HUES48 (cell line): ENCODE data around the gene ITPR1.
"Not testable (repeated sequence)": the region's sequence is repeated elsewhere in the genome, so short reads cannot be mapped to it uniquely, and the experiment has no call there.

ENCODE experiments used
- H3K27ac ChIP-seq: one replicate; pipeline ENCODE4 v1.7.0; 2013; ENCODE audit warnings: low read depth, low read length, inconsistent platforms
- H3K27me3 ChIP-seq: 2 replicates; pipeline ENCODE4 v1.6.1; 2013; ENCODE audit warnings: mild to moderate bottlenecking, low read length; ENCODE audit not compliant: control insufficient read depth, insufficient read depth
- H3K36me3 ChIP-seq: 2 replicates; pipeline ENCODE4 v1.6.1; 2013; ENCODE audit warnings: low read length; ENCODE audit not compliant: control insufficient read depth, insufficient read depth
- H3K4me1 ChIP-seq: 2 replicates; pipeline ENCODE4 v1.6.1; 2013; ENCODE audit warnings: mild to moderate bottlenecking, low read length; ENCODE audit not compliant: control insufficient read depth, insufficient read depth
- H3K4me3 ChIP-seq: 2 replicates; pipeline ENCODE4 v1.5.1; 2013; ENCODE audit warnings: mild to moderate bottlenecking, low read depth, low read length
- H3K9ac ChIP-seq: 2 replicates; pipeline ENCODE4 v1.6.1; 2013; ENCODE audit warnings: mild to moderate bottlenecking, low read depth, low read length, moderate library complexity
- H3K9me3 ChIP-seq: 2 replicates; pipeline ENCODE4 v1.6.1; 2013; ENCODE audit warnings: low read length; ENCODE audit not compliant: control insufficient read depth, insufficient read depth

The ITPR1 gene

GRCh38 chr3:4493014-4493940 lies at the start of gene ITPR1:
ITPR1 (plus strand) TSS chr3:4493348; CDS start chr3:4516492, 23,144 bp downstream.
- no peaks in the 10 kb centered on the region for H3K36me3 ChIP-seq
- H3K9me3 ChIP-seq: no peaks in the 10 kb centered on the region
- peak within 1 kb of the TSS; percentile 63 for H3K9ac ChIP-seq
- H3K4me3 ChIP-seq: peak within 1 kb of the TSS; percentile 82
- H3K27me3 ChIP-seq: peaks cover 30% of the 10 kb centered on the region
- peak within 1 kb of the TSS; percentile 86 for H3K27ac ChIP-seq
- 0 out of 2 replicates have a peak, but pooled peaks cover 9% of the 10 kb centered on the region for H3K4me1 ChIP-seq

GRCh38 chr3:4447295-4447999 lies 45.7 kb upstream of the ITPR1 start:
- Histone ChIP-seq H3K27me3 (no peaks in the 10 kb centered on the region), H3K9me3 (no peaks in the 10 kb centered on the region), H3K4me3 (no peak overlapping the region), H3K4me1 (peaks cover 15% of the 10 kb centered on the region), H3K36me3 (peaks cover 4% of the 10 kb centered on the region; the same call in 1 of the 2 replicates), H3K9ac (no peak overlapping the region), H3K27ac (no peak overlapping the region)

- peaks cover 15% of the 10 kb centered on the region for H3K4me1 ChIP-seq
- H3K4me3 ChIP-seq: no peak overlapping the region; the same call in 1 of the 2 replicates
- H3K27me3 ChIP-seq: no peaks in the 10 kb centered on the region
- no peak overlapping the region for H3K9ac ChIP-seq
- H3K9me3 ChIP-seq: no peaks in the 10 kb centered on the region
- H3K36me3 ChIP-seq: peaks cover 4% of the 10 kb centered on the region; the same call in 1 of the 2 replicates
- H3K27ac ChIP-seq: no peak overlapping the region
These were observed 45.0 kb upstream of the ITPR1 start for GRCh38 chr3:4448187-4448586.

GRCh38 chr3:4449043-4449805 lies 43.9 kb upstream of the ITPR1 start:
- Histone ChIP-seq H3K9me3 (no peaks in the 10 kb centered on the region), H3K9ac (no peak overlapping the region), H3K4me3 (no peak overlapping the region), H3K36me3 (peaks cover 4% of the 10 kb centered on the region; the same call in 1 of the 2 replicates), H3K27ac (no peak overlapping the region), H3K4me1 (peaks cover 15% of the 10 kb centered on the region), H3K27me3 (no peaks in the 10 kb centered on the region)

GRCh38 chr3:4454142-4454541 lies 39.0 kb upstream of the ITPR1 start:
- peaks cover 1% of the 10 kb centered on the region; the same call in 1 of the 2 replicates for H3K4me1 ChIP-seq
- no peak overlapping the region for H3K27ac ChIP-seq
- H3K27me3 ChIP-seq: no peaks in the 10 kb centered on the region
- no peak overlapping the region for H3K4me3 ChIP-seq
- no peaks in the 10 kb centered on the region for H3K9me3 ChIP-seq
- H3K36me3 ChIP-seq: peaks cover under 1% of the 10 kb centered on the region; the same call in 1 of the 2 replicates
- no peak overlapping the region for H3K9ac ChIP-seq

- H3K9ac ChIP-seq, H3K4me3 ChIP-seq, H3K4me1 ChIP-seq, H3K36me3 ChIP-seq, H3K27me3 ChIP-seq, H3K9me3 ChIP-seq, H3K27ac ChIP-seq: not testable (repeated sequence)
These were observed 36.4 kb upstream of the ITPR1 start for GRCh38 chr3:4456780-4457179.

GRCh38 chr3:4458961-4459360 lies 34.2 kb upstream of the ITPR1 start:
- Histone ChIP-seq H3K4me3 (no peak overlapping the region), H3K9ac (no peak overlapping the region), H3K9me3 (no peaks in the 10 kb centered on the region)

GRCh38 chr3:4460334-4460733 lies 32.8 kb upstream of the ITPR1 start:
- Histone ChIP-seq H3K27ac (no peak overlapping the region), H3K4me3 (no peak overlapping the region), H3K9me3 (no peaks in the 10 kb centered on the region), H3K9ac (no peak overlapping the region), H3K27me3 (no peaks in the 10 kb centered on the region), H3K36me3 (no peaks in the 10 kb centered on the region), H3K4me1 (no peaks in the 10 kb centered on the region)

More at GRCh38 chr3:4458961-4459360, 34.2 kb upstream of the ITPR1 start:
- Histone ChIP-seq H3K36me3 (no peaks in the 10 kb centered on the region), H3K4me1 (no peaks in the 10 kb centered on the region), H3K27me3 (no peaks in the 10 kb centered on the region), H3K27ac (no peak overlapping the region)

GRCh38 chr3:4461468-4462090 lies 31.6 kb upstream of the ITPR1 start:
- Histone ChIP-seq H3K9ac (no peak overlapping the region), H3K36me3 (no peaks in the 10 kb centered on the region), H3K4me3 (no peak overlapping the region), H3K27ac (no peak overlapping the region), H3K4me1 (no peaks in the 10 kb centered on the region), H3K27me3 (no peaks in the 10 kb centered on the region), H3K9me3 (no peaks in the 10 kb centered on the region)

- Histone ChIP-seq H3K9ac (no peak overlapping the region), H3K27ac (no peak overlapping the region), H3K27me3 (no peaks in the 10 kb centered on the region), H3K9me3 (no peaks in the 10 kb centered on the region), H3K4me3 (no peak overlapping the region), H3K4me1 (no peaks in the 10 kb centered on the region), H3K36me3 (no peaks in the 10 kb centered on the region)
These were observed 30.6 kb upstream of the ITPR1 start for GRCh38 chr3:4462369-4463040.
